Stimulated activated CD8-positive, alpha-beta memory T cell treated with anti-CD3 and anti-CD28 coated beads, Interleukin-15, amount 100 ng/mL, for 4 hours (primary cell): ENCODE results near the gene FBXO9.

ENCODE experiments used
- DNase-seq, 2 donors: peaks; one replicate each; pipeline ENCODE4 v3.0.0-alpha.2; 2020; ENCODE audit warnings: low read depth in 2 of 2

Gene FBXO9

GRCh38 chr6:53089948-53090347 lies 24.7 kb downstream of the FBXO9 start:
- DNase-seq: no peak

GRCh38 chr6:53090576-53090975 lies 25.4 kb downstream of the FBXO9 start:
- DNase-seq: no peak

- DNase-seq: no peak
These were observed 30.1 kb downstream of the FBXO9 start for GRCh38 chr6:53095270-53095669.

GRCh38 chr6:53095716-53096115 lies 30.5 kb downstream of the FBXO9 start:
- DNase-seq: no peak

GRCh38 chr6:53100561-53100960 lies 35.4 kb downstream of the FBXO9 start:
- no peak for DNase-seq

- no peak for DNase-seq
These were observed 35.8 kb downstream of the FBXO9 start for GRCh38 chr6:53101006-53101405.

GRCh38 chr6:53103993-53104675 lies 38.9 kb downstream of the FBXO9 start:
- no peak for DNase-seq

- no peak for DNase-seq
These were observed 39.7 kb downstream of the FBXO9 start for GRCh38 chr6:53104916-53105315.

GRCh38 chr6:53107091-53107490 lies 41.9 kb downstream of the FBXO9 start:
- DNase-seq: no peak

- no peak for DNase-seq
These were observed 44.4 kb downstream of the FBXO9 start for GRCh38 chr6:53109612-53110011.

GRCh38 chr6:53111865-53112264 lies 46.7 kb downstream of the FBXO9 start:
- no peak for DNase-seq

- no peak for DNase-seq
These were observed 47.2 kb downstream of the FBXO9 start for GRCh38 chr6:53112404-53112803.

- no peak for DNase-seq
These were observed 47.7 kb downstream of the FBXO9 start for GRCh38 chr6:53112871-53113270.

GRCh38 chr6:53113742-53114141 lies 48.5 kb downstream of the FBXO9 start:
- DNase-seq: no peak

GRCh38 chr6:53115113-53115512 lies 49.9 kb downstream of the FBXO9 start:
- no peak for DNase-seq

GRCh38 chr6:53115741-53116140 lies 50.5 kb downstream of the FBXO9 start:
- no peak for DNase-seq

GRCh38 chr6:53119349-53119748 lies 54.1 kb downstream of the FBXO9 start:
- DNase-seq: no peak

- DNase-seq: no peak
These were observed 54.7 kb downstream of the FBXO9 start for GRCh38 chr6:53119772-53120409.

- no peak for DNase-seq
These were observed 59.1 kb downstream of the FBXO9 start for GRCh38 chr6:53124131-53124800.

GRCh38 chr6:53125276-53125675 lies 60.1 kb downstream of the FBXO9 start:
- DNase-seq: no peak

- no peak for DNase-seq
These were observed 63.6 kb downstream of the FBXO9 start for GRCh38 chr6:53128842-53129241.

GRCh38 chr6:53130569-53131290 lies 65.5 kb downstream of the FBXO9 start:
- no peak for DNase-seq
